Iris pigment epithelial cell (primary cell): Measurements from ENCODE around the gene PTPRN.

Experiments
- DNase-seq: peaks from one replicate; pipeline ENCODE4 v3.0.0-alpha.2; 2011; ENCODE audit warnings: low read depth

The PTPRN gene

GRCh38 chr2:219308142-219309101 is 779 bp downstream of the PTPRN start:
- DNase-seq, result peak; percentile 52

GRCh38 chr2:219306047-219306446 is 3.2 kb downstream of the PTPRN start:
- no peak for DNase-seq

GRCh38 chr2:219304223-219304622 is 5.0 kb downstream of the PTPRN start:
- no peak for DNase-seq

DNA sequence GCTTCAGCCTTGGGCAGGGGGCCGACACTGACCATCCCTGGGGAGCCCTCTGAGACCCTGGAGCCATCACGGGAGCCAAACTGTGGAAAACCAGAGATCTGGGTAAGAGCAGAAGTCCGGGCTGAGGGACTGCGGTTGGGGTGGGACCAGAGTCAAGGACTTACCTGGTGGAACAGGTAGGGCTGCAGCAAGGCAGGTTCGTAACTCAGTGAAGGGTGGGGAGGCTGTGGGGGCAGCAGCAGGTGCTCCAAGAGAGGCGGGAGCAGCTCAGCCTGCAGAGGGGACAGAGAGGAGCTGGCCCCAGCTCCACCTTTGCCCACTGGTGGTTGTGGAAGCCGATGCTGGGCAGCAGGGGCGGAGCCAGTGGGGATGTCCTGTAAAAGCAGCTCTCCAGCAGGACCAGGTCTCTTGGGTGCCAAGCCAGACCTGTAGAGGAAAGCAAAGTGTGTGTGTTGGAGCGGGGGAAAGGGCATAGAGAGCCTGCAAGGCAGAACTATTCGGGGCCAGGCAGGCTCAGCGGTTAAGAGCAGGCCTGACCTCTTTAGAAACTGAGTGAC is 6.7 kb downstream of the PTPRN start:
- no peak for DNase-seq

DNA sequence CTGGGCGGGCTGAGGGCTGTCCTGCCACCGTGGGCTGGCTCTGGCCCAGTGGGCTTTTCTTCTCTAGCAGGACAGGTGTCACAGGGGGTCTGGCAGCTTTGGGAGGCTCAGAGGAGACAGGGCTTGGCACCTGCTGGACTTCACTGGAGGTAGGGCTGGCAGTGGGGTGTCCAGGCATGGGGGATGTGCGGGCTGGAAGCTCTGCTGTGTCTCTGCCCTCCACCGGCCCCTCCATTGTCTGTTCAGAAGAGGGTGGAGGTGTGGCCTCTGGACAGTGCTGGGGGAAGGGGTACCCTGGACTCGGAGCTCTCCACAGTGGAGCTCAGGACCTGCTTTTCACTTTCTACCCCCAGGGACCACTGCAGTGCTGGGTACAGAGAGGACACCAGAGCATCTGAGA is 9.2 kb downstream of the PTPRN start:
- no peak for DNase-seq

GRCh38 chr2:219299372-219299760 is 9.8 kb downstream of the PTPRN start:
- DNase-seq, result no peak

DNA sequence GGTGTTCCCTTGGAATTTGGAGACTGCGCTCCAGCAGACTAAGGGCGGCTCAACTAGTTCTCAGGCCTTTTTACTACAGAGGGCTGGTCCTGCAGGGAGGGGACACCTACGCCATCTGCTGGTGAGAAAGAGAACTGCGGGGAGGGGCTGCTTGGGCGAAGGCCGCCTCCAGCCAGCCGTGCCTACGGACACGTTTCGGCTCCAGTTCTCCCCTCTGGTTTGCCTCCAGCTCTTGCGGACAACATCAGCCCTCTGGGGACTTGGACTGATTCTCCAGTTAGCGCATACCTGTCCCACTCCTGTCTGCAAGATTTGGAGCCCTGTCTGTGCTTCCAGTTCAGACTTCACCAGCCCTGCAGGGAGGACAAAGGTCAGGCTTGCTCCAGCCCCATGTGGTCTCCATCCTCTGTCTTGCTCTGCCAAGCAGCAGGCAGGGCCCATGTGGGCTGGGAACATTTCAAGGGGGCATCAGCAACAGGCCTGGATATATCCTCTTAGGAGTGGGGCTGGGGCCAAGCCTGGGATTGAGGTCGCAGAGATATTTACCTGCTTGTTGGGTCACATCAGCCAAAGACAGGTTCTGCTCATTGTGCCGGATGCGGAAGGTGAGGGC is 10.3 kb downstream of the PTPRN start:
- peak; percentile 61 for DNase-seq

DNA sequence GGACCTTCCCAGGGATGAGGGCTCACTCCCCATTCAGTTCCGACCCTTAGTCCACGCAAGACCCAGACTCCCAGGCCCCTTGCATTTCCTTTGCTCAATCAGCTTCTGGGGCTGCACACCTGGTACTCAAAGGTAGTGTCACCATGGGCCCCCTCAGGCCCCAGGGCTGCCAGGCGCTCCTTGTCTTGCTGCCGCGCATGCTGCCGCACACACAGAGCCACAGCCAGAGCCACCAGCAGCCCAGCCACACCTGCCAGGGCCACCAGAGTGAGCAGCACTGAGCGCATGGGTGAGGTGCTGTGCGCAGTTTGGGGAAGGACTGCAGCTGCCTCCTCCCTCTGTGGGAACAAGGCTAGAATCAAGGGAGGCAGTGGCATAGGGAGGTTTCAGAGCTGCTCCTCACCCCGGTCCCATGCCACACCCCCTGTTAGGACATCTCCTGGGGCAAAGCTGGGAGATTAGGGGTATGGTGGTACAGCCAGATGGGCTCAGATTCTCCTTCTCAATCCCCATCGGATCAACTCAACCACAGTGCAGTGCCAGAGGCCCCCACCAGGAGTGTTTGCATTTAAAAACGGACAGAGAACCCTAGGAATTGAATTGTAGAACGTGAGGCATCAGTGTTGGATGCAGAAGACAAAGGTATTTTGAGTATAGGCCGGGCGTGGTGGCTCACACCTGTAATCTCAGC is 11.3 kb downstream of the PTPRN start:
- DNase-seq, result no peak

DNA sequence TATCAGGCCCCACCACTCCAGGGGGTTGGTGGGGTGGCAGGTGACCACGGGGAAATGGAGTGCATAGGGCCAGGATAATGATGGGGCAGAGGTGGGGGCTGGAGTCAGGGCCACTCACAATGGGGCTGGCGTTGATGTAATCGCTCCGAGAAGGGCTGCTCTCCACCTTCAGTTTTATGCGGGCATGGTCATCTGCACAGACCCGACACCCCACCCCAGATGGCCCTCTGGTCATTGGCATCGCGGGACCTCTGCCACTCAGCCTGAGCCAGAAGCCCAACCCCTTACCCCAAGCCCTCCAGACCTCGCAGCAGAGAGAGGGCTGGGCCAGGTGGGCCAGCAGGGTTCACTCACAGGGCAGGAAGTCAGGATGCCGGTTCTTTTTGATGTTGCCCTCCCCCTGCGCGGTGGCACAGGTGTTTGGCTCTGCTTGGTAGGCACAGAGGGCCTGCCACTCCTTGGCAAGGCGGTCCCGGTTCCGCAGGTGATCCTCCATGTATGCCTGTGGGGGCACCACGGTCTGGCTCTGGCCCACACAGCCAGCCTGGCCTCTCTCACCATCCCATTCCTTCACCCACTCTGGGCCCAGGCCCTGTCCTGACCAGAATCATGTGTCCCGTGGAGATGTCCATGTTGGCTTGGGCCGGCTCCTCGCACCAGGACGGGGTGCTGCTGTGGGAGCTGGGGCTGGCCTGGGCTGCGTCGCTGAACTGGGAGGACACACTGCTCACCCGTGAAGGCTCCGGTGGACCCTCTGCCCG is 12.4 kb downstream of the PTPRN start:
- no peak for DNase-seq

GRCh38 chr2:219296142-219296541 is 13.1 kb downstream of the PTPRN start:
- no peak for DNase-seq

DNA sequence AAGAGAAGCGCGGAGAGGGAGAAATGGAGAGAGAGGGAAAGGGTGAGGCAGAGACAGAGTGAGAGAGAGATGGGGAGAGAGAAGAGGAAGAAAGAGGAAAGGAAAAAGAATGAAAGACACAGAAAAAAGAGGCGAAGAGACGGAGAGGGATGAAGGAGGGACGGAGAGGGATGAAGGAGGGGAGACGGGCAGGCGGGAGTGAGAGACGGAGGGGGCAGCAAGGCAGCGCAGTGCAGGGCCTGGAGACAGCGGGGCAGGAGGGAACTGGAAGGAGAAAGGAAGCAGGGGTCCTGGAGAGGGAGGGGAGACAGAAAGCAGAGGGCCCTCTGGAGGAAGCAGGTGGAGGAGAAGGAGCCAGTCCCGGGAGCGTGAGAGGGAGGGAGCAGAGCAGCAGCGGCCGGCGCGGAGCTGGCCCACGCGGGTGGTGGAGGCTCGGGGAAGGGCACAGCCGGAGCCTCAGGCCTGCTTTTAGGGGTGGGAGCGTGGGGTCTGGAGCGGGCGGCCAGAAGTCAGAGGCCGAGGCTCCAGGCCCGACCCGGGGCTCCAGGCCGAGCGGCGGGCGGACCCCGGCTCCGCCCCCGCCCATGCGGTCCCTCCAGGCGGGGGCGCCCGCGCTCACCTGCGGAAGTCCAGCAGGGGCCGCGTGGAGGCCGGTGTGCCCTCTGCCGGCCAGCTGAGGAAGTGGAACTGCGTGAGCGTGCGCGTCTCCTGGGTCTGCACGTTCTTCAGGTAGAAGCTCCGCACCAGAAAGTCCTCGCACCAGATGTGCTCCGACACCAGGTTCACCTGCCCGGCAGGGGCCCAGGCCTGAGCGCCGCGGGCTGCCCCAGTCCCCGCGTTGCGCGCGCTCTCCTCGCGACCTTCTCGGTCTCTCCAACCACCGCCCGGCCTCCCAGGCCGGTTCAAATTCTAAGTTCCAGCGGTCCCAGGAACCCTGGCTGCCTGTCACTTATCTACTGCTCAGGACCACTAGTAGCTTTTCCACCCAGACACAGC is 14.5 kb downstream of the PTPRN start:
- DNase-seq, result peak; percentile 74

GRCh38 chr2:219293736-219294231 is 15.4 kb downstream of the PTPRN start:
- no peak for DNase-seq

- no peak for DNase-seq
Observed at GRCh38 chr2:219292616-219293015, 16.6 kb downstream of the PTPRN start.

- DNase-seq, result no peak
Observed at GRCh38 chr2:219291910-219292490, 17.2 kb downstream of the PTPRN start.

DNA sequence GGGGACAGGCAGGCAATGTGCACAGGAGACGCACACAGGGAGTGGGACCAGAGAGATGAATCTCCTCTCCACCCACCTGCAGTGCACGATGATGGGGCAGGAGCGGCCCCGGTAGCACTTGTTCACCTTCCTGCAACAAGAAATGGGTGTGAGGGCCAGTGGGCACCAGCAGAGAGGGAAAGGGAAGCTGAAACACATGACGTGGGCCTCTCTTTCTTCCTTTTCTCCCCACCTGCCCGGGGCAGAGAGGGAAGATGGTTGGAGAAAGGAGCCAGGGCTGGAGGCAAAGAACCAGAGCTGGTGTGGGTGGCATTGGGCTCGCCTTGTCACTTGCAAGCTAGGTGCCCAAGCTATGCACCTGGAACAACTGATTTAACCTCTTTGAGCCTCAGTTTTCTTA is 17.8 kb downstream of the PTPRN start:
- no peak for DNase-seq

DNA sequence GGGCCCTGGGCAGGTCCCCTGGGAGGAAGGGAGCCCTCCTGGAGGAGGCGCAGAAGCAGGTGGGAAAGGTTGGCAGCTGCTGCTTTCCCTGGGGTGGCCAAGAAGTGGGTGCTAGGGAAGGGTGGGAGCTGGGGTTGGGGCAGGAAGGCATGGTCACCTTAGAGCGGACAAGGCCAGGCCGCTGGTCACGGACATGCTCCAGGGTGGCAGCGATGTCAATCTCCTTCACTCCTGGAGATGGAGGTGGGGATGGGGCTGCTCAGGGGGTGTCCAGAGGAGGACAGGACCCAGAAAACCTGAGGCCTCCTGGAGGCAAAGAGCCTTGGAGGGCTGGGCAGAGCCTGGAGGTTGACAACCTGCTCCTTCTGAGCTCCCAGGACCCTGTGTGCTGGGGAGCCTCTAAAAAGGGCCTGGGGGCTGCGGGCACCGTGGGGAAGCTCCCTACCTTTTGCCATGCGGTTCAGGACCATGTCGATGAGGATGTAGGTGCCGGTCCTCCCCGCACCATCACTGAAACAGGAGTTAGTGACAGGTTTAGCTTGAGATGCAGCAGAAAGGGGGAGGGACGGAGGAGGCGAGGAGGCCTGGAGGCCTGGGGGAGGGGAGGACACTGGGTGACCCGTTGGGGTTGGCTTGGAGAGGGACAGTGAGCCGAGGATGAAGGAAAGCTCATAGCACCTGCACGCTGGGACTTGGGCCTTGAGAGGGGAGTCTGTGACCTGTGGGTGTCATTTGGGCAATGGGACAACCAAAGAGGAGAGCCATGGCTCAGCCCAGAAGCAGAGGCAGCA is 18.6 kb downstream of the PTPRN start:
- no peak for DNase-seq

DNA sequence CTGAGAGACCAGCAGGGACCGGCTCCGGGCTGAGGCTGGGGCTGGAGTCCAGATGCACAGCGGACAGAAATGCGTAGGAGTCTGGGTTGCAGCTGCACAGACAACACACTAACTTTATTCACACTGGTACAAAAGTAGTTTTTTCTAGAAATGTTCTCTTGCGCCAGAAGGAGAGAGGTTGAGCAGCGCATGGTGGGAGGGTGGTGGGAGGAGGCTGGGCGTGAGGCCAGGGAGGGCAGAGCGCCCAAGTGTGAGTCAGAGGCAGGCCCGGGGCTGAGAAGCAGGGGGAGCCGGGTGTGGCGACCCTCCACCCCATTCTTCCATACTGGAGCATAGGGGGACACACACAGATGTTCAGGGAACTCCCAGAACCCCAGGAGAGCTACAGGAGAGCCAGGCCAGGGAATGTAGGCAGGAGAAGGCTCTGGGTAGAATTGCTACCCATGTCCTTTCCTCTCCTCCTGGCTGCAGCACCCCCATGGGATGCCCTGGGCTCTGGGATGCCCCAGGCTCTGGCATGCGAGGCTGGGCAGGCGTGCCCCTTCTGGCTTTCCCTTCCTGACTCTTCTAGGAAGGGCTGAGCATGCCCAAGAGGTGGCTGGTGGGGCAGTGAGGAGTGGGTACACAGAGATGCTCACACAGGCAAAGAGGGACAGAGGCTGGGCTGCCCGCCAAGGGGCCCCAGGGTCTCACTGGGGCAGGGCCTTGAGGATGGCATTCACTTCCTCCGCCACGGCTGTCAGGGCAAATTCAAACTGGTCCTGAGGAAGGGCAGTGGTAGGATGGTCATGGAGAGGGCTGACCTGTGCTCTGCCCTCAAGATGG is 19.5 kb downstream of the PTPRN start:
- DNase-seq, result peak; percentile 88

GRCh38 chr2:219289195-219289536 is 20.0 kb downstream of the PTPRN start:
- DNase-seq, result no peak
